NCI-H526 treated with DMSO at 0.1 percent for 48 hours (cell line): ENCODE results near the gene ZNF574.
"Not testable (repeated sequence)": the region's sequence is repeated elsewhere in the genome, so short reads cannot be mapped to it uniquely, and the experiment has no call there.

ENCODE experiments used
- DNase-seq: peaks from one replicate; lab custom pipeline; 2025; lab: John Stamatoyannopoulos, UW

ZNF574 gene

DNA sequence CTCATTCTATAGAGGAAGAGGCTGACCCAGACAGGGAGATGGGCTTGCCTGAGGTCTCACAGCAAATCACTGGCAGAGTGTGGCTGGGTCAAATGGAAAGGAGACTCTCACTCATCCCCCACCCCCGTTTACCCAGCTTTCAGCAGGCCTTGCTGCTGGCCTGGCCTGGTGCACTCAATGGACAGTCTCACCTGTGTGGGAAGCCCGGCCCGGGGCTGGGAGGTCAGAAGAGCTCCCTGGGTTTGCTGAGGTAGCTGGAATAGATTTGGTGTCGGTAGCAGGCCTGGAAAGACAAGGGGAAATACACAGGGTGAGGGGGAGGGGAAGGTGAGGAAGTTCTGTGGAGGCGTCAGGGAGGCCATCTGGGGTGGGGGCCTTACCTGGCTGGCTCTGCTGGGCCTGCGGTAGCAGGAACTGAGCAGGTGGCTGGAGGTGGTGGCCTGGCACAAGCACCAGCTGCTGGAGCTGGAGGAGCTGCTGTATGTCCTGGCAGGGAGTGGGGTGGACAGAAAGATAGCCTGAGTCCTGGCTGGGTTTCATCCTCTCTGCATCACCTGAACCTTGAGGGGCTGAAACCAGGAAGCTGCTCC is 23.5 kb downstream of the ZNF574 start:
- DNase-seq, result no peak

DNA sequence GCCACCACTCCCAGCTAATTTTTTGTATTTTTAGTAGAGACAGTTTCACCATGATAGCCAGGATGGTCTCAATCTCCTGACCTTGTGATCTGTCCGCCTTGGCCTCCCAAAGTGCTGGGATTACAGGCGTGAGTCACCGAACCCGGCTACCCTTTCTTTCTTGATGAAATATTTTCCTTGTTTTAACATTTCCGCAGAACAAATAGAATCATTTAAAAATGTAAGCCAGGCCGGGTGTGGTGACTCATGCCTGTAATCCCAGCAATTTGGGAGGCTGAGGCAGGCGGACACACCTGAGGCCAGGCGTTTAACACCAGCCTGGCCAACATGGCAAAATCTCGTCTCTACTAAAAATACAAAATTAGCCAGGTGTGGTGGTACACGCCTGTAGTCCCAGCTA is 24.3 kb downstream of the ZNF574 start:
- DNase-seq, result not testable (repeated sequence)

GRCh38 chr19:42102877-42103276 is 26.9 kb downstream of the ZNF574 start:
- no peak for DNase-seq

- DNase-seq, result no peak
These were observed 29.4 kb downstream of the ZNF574 start for GRCh38 chr19:42105368-42105767.

GRCh38 chr19:42108527-42109389 is 32.8 kb downstream of the ZNF574 start:
- peak; percentile 74 for DNase-seq

- DNase-seq, result no peak
These were observed 33.9 kb downstream of the ZNF574 start for GRCh38 chr19:42109896-42110295.

- DNase-seq, result no peak
These were observed 34.7 kb downstream of the ZNF574 start for GRCh38 chr19:42110658-42111057.

GRCh38 chr19:42111384-42111783 is 35.4 kb downstream of the ZNF574 start:
- no peak for DNase-seq

GRCh38 chr19:42111811-42112210 is 35.8 kb downstream of the ZNF574 start:
- no peak for DNase-seq

DNA sequence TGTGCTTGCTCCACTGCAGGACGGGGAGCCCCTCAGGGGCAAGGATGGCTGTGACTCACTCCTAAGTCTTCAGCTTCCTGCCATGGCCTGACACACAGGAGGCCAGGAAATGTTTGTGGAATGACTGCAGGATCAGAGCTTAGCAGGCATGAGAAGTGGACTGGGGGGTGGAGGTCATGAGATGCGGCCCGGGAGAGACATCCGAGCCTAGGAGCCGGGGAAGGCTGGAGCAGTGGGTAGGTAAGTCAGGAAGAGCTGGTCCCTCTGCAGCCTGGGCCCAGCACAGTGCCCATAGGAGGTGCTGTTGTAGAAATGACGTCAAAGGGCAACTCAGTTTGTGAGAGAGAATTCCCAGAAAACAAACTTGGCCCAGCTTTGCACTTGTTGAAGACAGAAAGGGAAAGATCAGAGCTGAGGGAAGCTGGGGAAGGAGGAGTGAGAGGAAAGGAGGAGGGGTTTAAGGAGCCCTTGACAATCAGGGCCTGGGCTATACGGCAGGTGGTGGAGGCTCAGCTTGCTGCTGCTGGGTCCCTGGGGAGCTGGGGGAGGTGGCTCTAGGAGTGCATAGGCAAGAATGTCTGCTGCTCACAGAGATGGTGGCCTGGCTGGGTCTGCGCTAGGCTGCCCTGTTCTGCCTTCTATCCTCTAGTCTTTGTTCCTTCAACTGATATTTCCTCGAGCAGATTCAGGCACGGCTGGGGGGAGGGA is 37.8 kb downstream of the ZNF574 start:
- peak; percentile 93 for DNase-seq

DNA sequence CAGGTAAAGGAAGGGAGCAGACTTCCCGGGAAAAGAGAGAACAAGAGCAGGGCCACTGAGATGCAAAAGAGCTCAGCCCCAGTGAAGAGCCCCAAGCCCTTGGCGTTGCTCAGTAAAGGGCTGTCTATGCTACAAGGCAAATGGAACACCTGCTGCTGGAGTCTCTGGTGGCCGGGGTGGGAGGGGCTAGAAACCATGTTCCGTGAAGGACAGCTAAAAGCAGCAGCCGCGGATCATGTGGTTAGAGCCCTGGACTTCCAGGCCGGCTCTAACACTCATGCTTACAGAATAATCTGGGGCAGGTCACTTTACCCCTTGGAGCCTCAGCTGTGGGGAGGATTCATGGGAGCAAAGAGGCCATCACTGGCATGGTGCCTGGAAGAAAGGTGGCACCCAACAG is 38.4 kb downstream of the ZNF574 start:
- peak; percentile 93 for DNase-seq

DNA sequence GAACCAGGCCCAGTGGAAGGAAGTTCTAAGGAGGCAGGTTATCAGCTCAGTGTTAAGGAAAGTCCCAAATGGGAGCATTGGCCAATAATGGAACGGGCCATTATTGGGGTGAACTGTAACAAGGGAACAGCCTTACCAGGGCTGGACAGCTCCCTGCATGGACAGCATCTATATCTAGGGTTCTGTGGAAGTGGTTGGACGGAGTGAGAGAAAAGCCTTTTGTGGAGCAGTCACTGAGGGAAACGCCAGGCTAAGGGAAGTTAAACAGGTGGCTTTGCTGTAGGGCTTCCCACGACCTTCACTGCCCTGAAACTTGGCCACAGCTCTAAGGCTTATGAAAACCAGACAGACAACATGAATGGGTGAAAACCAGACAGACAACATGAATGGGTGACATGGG is 39.3 kb downstream of the ZNF574 start:
- DNase-seq, result no peak

GRCh38 chr19:42115705-42116104 is 39.7 kb downstream of the ZNF574 start:
- peak; percentile 8 for DNase-seq

GRCh38 chr19:42116308-42117075 is 40.5 kb downstream of the ZNF574 start:
- no peak for DNase-seq

- DNase-seq, result no peak
These were observed 41.1 kb downstream of the ZNF574 start for GRCh38 chr19:42117076-42117475.

- DNase-seq, result no peak
These were observed 44.5 kb downstream of the ZNF574 start for GRCh38 chr19:42120276-42120980.

- no peak for DNase-seq
These were observed 45.2 kb downstream of the ZNF574 start for GRCh38 chr19:42121036-42121621.

- DNase-seq, result no peak
These were observed 45.7 kb downstream of the ZNF574 start for GRCh38 chr19:42121656-42122069.

GRCh38 chr19:42122691-42123607 is 47.0 kb downstream of the ZNF574 start:
- no peak for DNase-seq

DNA sequence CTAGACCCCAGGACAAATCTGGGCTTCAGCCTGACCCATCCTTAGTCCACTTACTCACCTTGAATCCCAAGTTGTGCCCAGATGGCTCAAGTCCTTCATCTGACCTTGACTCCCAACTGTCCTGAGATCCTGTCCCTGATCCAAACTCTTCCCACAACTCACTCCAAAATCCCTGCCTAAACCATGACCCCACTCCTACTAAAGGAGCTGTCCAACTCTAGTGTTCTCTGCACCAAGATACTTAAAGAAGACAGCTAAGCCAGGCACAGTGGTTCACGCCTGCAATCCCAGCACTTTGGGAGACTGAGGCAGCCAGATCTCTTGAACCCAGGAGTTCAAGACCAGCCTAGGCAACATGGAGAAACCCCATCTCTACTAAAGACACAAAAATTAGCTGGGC is 47.8 kb downstream of the ZNF574 start:
- no peak for DNase-seq
